ENCODE results near the gene SERINC2. TPM values are rescaled to one million over a fixed set of nuclear protein-coding genes. Genes with fewer than 3 reads are reported as not detected.

SERINC2 gene
- total RNA-seq, 1 donor from 2014 or later = 17.4 TPM

- Histone ChIP-seq H3K9me3 (no peaks in the 10 kb centered on the region), H3K27me3 (no peaks in the 10 kb centered on the region), H3K27ac (no peak overlapping the region), H3K4me3 (no peak overlapping the region), H3K36me3 (no peaks in the 10 kb centered on the region), H3K4me1 (no peaks in the 10 kb centered on the region)
- intact Hi-C loops (cut with DNase I) = no loop called here
- DNase-seq (ENCODE audit: extremely low spot score in 2 of 2) = no peak
- no peak for TF ChIP-seq CTCF (IDR thresholded peaks at IDR 0.05)
- TF ChIP-seq POLR2AphosphoS5 (IDR thresholded peaks at IDR 0.05; ENCODE audit: insufficient read depth in 1 of 2, low read depth in 1 of 2) = no peak
- no peak for TF ChIP-seq POLR2A (IDR thresholded peaks at IDR 0.05)
Observed at GRCh38 chr1:31401241-31401640, 11.8 kb upstream of the SERINC2 start.

- Histone ChIP-seq H3K27me3 (no peaks in the 10 kb centered on the region), H3K9me3 (no peaks in the 10 kb centered on the region), H3K36me3 (no peaks in the 10 kb centered on the region), H3K4me3 (no peak overlapping the region), H3K27ac (no peak overlapping the region), H3K4me1 (no peaks in the 10 kb centered on the region)
- no peak for TF ChIP-seq POLR2A (IDR thresholded peaks at IDR 0.05)
- no peak for TF ChIP-seq POLR2AphosphoS5 (IDR thresholded peaks at IDR 0.05; ENCODE audit: insufficient read depth in 1 of 2, low read depth in 1 of 2)
- no peak for DNase-seq (ENCODE audit: extremely low spot score in 2 of 2)
- intact Hi-C loops (cut with DNase I) = no loop called here
Observed at GRCh38 chr1:31405578-31406245, 7.3 kb upstream of the SERINC2 start.

GRCh38 chr1:31407029-31407626 is 5.9 kb upstream of the SERINC2 start:
- TF ChIP-seq CTCF (IDR thresholded peaks at IDR 0.05) (no peak), POLR2AphosphoS5 (IDR thresholded peaks at IDR 0.05; ENCODE audit: insufficient read depth in 1 of 2, low read depth in 1 of 2) (no peak), POLR2A (IDR thresholded peaks at IDR 0.05) (no peak)
- no peak for DNase-seq (ENCODE audit: extremely low spot score in 2 of 2)
- H3K9me3 ChIP-seq = no peaks in the 10 kb centered on the region
- no peaks in the 10 kb centered on the region for H3K4me1 ChIP-seq
- no peak overlapping the region for H3K4me3 ChIP-seq
- intact Hi-C loops (cut with DNase I) = no loop called here
- H3K36me3 ChIP-seq = no peaks in the 10 kb centered on the region
- no peaks in the 10 kb centered on the region for H3K27me3 ChIP-seq
- H3K27ac ChIP-seq = no peak overlapping the region

GRCh38 chr1:31408788-31409318 is 4.2 kb upstream of the SERINC2 start:
- Histone ChIP-seq H3K4me3 (no peak overlapping the region), H3K4me1 (no peaks in the 10 kb centered on the region)
- intact Hi-C loops (cut with DNase I) = no loop called here

More at GRCh38 chr1:31408788-31409318, 4.2 kb upstream of the SERINC2 start:
- no peak for DNase-seq (ENCODE audit: extremely low spot score in 2 of 2)
- TF ChIP-seq POLR2A (IDR thresholded peaks at IDR 0.05) (no peak), CTCF (IDR thresholded peaks at IDR 0.05) (no peak), POLR2AphosphoS5 (IDR thresholded peaks at IDR 0.05; ENCODE audit: insufficient read depth in 1 of 2, low read depth in 1 of 2) (no peak)
- H3K27me3 ChIP-seq = no peaks in the 10 kb centered on the region
- H3K36me3 ChIP-seq = no peaks in the 10 kb centered on the region
- no peaks in the 10 kb centered on the region for H3K9me3 ChIP-seq
- H3K27ac ChIP-seq = no peak overlapping the region

Measured in vagina (tissue), 2 donors.